Stimulated activated CD4-positive, alpha-beta T cell treated with anti-CD3 and anti-CD28 coated beads, Interleukin-12 subunit alpha, Interleukin-12 subunit beta, amount 100 ng/mL, for 4 hours (primary cell): ENCODE data around the gene KRTAP4-9.
"Not testable (repeated sequence)": the region's sequence is repeated elsewhere in the genome, so short reads cannot be mapped to it uniquely, and the experiment has no call there.

Experiments
- DNase-seq: peaks from one replicate; pipeline ENCODE4 v3.0.0-alpha.2; 2020

The KRTAP4-9 gene

GRCh38 chr17:41133880-41134735 is 28.9 kb downstream of the KRTAP4-9 start:
- DNase-seq, result no peak

GRCh38 chr17:41139865-41140264 is 34.7 kb downstream of the KRTAP4-9 start:
- not testable (repeated sequence) for DNase-seq

GRCh38 chr17:41140360-41141131 is 35.4 kb downstream of the KRTAP4-9 start, which contains the start of gene KRTAP4-6:
Gene KRTAP4-6, minus strand, starts transcription at chr17:41140544. Its CDS starts 57 bp downstream, at chr17:41140487.
- DNase-seq, result no peak

- DNase-seq, result no peak
Observed at GRCh38 chr17:41141361-41141760, 36.2 kb downstream of the KRTAP4-9 start.

GRCh38 chr17:41144846-41145245 is 39.7 kb downstream of the KRTAP4-9 start:
- DNase-seq, result no peak

- no peak for DNase-seq
Observed at GRCh38 chr17:41145261-41145660, 40.1 kb downstream of the KRTAP4-9 start.

- no peak for DNase-seq
Observed at GRCh38 chr17:41147531-41148204, 42.5 kb downstream of the KRTAP4-9 start.

GRCh38 chr17:41148971-41149651 is 43.9 kb downstream of the KRTAP4-9 start:
- not testable (repeated sequence) for DNase-seq

- no peak for DNase-seq
Observed at GRCh38 chr17:41149652-41149985, 44.4 kb downstream of the KRTAP4-9 start, which contains the start of gene KRTAP4-5. Gene KRTAP4-5, minus strand, starts transcription at chr17:41149825. Its CDS starts 58 bp downstream, at chr17:41149767.

GRCh38 chr17:41150026-41150425 is 44.8 kb downstream of the KRTAP4-9 start:
- no peak for DNase-seq

- no peak for DNase-seq
Observed at GRCh38 chr17:41151525-41151924, 46.3 kb downstream of the KRTAP4-9 start.

GRCh38 chr17:41153856-41154255 is 48.7 kb downstream of the KRTAP4-9 start:
- DNase-seq, result no peak
